ENCODE results near the gene MYL11.
"Not testable (repeated sequence)": the region's sequence is repeated elsewhere in the genome, so short reads cannot be mapped to it uniquely, and the experiment has no call there.

Gene MYL11, protein sequence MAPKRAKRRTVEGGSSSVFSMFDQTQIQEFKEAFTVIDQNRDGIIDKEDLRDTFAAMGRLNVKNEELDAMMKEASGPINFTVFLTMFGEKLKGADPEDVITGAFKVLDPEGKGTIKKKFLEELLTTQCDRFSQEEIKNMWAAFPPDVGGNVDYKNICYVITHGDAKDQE

DNA sequence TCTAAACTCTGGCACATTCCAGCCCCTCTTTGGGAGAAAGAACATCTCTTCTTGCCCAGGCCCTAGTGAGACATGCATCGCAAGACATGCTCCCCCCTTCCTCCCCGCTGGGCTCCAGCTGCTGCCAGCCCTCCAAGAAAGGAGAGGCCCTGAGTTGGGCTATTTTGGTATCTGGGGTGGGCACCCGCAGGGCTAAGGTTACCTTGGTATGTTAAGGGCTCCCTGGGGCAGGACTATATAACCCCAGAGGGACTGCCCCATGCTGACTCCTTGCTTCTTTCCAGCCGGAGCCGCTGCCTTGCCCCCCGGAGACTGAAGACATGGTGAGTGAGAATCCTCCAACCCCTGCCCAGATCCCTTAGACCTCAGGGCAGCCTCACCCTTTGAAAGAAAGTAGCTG, at the start of gene MYL11:
MYL11 (plus strand) TSS at position 265 of the 400 bp plus-strand sequence; CDS start at position 321, 56 bp downstream.
- no peak for DNase-seq

DNA sequence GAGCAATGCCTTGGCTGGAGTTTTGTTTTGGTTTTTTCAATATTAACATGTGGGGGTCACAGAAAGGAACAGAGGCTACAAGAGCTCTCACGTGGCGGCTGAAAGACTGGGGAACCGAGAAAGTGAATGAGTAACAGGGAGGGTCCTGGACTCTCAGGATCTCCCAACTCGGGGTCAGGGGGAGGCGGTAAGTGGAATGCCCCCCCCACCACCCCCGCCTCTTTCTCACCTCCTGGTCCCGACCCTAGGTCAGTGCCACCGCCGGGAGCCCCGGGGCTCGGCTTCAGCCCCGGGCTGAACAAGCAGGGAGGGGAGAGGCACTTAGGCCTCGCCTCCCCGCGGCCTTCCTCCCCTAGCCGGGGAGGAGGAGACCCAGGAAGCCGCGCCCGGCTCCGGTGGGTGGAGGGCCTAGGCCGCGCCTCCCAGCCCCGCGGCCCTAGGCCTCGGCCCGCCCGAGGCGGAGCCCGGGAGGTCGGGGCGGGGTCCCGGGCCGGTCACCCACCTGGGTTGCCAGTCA, 40.1 kb upstream of the MYL11 start:
- DNase-seq = peak; percentile 72 to 81

DNA sequence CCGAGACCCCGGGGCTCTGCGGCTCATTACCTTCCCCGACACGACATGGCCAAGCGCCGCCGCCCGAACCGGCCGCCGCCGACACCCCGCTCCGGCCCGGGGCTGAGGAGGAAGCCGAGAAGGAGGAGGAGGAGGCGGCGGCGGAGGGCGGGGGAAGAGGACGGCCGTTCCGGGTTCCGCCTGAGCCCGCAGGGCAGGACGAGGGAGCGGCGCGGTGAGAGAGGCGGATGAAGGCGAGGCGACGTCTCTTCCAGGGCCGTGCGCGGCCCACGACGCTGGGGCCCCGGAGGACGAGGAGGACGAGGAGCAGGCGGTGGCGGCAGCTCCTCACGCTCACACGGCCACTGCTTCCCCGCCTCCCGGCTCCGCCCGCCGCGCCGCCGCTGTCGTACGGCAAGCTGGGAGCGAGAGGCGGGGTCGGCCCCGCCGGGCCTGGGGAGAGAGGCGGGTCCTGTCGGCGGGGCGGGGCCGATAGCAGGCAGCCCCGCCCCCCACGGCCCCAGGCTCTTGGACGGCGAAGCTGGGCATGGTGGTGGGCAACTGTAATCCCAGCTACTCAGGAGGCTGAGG, 39.5 kb upstream of the MYL11 start:
- DNase-seq = peak; percentile 68 to 72

DNA sequence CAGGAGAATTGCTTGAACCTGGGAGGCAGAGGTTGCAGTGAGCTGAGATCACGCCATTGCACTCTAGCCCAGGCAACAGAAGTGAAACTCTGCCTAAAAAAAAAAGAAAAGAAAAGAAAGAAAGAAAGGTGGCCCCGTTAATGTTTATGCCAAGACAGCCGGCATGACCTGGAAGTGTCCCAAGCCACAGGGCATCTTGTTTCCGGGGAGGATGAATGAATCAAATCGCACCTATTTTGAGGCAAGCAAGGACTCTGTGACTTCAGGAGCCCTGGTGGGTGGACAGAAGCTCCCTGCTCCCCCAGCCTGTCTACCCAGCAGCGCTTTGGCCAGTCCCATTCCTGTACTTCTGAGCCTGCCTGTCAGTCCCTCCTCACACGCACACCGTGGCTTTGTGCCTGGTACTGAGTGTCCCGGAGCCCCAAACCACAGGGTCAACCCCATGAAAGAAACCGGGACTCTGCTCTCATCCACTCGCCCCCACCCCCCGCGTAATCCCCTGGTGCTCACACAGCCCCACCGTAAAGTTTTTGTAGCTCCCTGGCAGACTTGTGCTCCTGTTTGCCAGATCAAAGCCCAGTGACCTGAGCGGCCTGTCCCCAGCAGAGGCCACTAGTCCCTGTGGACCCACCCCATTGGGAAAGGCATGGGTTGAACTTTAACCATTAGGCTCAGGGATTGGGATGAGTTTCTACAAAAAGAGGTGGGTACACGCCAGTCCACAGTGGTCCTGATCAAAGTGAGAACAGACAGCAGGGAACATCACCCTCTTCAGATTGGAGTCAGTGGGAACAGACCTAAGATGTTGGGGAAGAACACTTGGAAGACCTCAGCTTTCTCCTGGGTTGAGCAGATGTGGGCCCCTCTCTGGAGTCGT, 38.8 kb upstream of the MYL11 start:
- peak in 1 of 2 experiments; percentile 10 for DNase-seq

DNA sequence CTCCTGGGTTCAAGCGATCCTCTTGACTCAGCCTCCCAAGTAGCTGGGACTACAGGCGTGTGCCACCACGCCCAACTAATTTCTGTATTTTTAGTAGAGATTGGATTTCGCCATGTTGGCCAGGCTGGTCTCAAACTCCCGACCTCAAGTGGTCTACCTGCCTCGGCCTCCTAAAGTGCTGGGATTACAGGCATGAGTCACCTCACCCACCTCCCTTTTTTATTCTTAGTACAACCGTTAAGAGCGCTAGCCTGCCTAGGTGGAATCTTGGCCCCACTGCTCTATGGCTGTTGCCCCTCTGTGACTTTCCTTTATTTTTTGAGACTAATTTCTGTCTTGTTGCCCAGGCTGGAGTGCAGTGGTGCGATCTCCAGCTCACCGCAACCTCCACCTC, 36.6 kb upstream of the MYL11 start:
- DNase-seq = not testable (repeated sequence)

DNA sequence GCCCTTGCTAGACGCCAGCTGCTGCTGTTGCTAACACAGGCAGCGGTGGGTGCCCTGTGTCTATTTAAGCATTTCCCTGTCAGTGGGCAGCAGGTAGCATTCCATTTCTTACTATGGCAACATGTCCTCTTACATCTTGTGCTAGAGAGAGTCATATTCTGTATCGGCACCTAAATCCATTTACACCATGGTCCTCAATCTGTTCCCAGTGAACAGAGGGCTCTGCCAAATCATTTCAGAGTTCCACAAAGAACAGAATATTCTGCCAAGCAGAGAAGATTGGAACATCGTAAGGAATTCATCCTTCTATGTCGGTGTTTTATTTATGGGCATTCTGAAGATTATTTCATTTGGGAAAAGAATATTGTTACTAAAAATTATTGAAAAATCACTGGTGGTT, 35.9 kb upstream of the MYL11 start:
- DNase-seq = not testable (repeated sequence)

DNA sequence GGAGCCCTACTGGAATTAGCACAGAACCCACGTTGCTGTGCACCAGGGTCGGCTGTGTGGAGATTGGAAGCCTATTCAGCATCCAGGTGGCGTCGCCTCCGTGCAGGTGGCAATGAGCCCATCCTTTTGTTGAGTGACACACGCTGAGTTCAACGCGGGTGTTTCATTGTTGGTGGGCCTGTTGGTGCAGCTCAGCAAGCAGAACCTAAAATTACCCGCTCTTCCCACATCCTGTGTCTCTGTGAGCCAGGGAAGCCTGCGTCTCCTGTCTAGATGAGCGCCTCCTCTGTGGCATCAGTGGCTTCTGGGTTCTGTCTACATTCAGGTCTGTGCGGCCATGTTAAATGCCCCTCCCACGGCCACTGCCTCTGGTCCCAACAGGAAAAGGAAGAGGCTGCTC, 34.0 kb upstream of the MYL11 start:
- no peak for DNase-seq

DNA sequence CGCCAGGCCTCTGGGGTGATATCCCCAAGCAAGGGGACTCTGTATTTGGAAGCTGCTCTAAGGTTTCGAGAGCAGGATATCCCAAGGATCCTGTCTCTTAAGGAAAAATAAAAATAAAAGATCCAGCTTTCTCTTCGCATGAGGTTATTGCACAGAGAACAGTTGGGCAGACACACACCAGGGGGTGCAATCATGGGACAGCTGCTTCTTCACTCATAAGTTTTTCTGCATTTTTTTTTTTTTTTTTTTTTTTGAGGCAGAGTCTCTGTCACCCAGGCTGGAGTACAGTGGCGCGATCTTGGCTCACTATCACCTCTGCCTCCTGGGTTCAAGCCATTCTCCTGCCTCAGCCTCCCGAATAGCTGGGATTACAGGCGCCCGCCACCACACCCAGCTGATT, 32.6 kb upstream of the MYL11 start:
- DNase-seq = not testable (repeated sequence)

DNA sequence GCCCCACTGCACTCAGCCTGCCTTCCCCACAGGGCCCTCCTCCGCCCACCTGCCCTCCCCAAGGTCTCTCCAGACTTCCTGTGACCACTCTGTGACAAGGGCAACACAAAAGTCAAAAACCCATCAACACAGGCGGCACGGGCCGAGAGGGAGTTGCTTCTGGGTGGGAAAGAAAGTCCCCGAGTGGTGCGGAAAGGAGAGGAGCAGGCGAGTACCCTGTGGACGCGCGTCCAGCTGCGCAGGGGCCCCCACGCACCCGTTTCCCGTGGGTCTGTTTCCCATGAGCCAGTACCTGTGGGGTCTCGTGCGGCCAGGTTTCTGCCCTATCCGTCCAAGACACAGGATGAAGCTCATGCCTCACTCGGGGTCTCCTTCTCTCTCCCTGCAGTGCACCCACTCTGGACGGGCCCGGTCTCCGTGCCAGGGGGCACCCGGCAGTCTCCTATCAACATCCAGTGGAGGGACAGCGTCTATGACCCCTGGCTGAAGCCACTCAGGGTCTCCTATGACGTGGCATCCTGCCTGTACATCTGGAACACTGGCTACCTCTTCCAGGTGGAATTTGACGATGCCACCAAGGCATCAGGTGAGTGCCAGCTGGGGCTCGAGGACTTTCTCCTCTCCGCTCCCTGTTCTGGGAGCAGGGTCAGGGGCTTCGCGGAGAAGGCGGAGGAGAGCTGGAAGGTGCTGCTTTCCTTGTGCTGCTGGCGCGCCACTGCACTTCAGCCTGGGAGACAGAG, 31.7 kb upstream of the MYL11 start:
- no peak for DNase-seq

DNA sequence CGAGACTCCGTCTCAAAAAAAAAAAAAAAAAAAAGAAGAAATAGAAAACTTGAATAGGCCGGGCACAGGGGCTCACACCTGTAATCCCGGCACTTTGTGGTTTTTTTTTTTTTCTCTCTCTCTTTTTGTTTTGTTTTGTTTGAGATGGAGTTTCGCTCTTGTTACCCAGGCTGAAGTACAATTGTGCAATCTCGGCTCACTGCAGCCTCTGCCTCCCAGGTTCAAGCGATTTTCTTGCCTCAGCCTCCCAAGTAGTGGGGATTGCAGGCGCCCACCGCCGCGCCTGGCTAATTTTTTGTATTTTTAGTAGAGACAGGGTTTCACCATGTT, 31.1 kb upstream of the MYL11 start:
- DNase-seq = not testable (repeated sequence)

DNA sequence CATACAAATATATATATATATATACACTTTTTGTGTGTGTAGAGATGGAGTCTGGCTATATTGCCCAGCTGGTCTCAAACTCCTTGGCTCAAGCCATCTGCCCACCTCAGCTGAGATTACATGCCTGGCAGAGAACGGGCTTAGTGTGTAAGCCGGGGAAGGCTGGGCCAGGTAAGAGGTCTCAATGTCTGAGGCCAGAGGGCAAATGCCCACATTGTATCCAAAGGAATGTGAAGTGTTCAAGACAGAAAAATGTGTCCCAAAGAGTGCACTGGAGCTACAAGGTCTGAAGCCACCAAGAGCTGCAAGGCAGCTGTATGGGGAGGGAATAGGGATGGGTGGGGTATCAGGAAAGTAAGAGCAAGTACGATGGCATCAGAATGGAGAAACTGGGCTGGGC, 28.3 kb upstream of the MYL11 start:
- no peak for DNase-seq

DNA sequence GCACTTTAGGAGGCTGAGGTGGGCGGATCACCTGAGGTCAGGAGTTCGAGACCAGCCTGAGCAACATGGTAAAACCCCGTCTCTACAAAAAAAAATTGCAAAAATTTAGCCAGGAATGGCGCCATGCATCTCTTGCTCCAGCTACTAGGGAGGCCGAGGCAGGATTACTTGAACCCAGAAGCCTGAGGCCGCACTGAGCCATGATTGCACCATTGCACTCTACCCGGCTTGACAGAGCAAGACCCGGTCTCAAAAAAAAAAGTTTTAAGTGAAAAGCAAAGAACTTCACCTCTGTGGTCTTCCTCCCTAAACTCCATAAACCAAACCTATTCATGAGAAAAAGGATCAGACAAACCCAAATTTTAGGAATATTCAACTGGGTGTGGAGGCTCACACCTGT, 26.5 kb upstream of the MYL11 start:
- DNase-seq = no peak

DNA sequence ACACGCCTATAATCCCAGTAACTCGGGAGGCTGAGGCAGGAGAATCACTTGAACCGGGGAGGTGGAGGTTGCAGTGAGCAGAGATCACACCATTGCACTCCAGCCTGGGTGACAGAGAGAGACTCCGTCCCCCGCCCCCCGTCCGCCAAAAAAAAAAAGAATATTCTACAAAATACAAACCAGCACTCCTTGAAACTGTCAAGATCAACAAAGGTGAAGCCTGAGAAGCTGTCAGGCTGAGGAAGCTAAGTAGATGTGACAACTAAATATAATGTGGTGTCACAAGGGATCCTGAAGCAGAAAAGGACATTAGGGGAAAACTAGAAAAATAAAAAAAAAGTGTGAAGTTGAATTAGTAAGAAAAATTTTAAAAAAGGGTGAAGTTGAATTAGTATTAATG, 25.7 kb upstream of the MYL11 start:
- DNase-seq = no peak

DNA sequence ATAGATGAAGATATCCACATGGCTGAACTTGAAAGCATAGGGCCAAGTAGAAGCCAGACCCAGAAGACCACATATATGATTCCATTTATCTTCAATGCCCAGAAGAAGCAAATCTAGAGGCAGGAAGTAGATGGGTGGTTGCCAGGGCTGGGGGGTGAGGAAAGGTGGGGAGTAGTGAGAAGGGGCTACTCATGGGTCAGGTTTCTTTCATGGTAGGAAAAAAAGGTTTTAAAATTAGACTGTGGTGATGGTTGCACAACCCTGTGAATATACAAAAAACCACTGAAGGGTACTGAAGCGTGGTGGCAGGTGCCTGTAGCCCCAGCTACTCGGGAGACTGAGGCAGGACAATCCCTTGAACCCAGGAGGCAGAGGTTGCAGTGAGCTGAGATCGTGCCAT, 24.9 kb upstream of the MYL11 start:
- DNase-seq = no peak

DNA sequence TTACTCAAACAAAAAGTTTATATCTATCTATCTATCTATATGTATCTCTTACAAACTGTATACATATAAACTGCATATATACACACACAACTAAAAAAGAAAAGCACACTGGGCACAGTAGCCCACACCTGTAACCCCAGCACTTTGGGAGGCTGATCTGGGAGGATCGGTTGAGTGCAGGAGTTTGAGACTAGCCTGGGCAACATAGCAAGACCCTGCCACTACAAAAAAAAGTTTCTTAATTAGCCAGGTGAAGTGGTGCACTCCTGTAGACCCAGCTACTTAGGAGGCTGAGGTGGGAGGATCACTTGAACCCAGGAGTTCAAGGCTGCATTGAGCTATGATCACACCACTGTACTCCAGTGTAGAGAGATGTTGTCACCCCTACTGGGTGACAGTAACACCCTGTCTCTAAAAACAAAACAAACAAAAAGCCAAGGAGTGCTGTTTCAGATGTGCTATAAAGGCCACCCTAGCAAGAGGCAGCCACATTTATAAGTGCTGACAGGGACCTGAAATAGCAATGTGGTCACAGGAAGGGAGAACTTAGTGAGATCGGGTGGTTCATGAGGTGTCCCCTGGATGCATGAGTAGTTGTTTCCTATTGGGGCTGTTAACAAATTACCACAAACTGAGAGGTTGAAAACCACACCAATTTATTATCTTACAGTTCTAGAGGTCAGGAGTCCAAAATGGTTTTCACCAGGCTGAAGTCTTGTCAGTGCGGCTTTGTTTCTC, 24.3 kb upstream of the MYL11 start:
- no peak for DNase-seq

DNA sequence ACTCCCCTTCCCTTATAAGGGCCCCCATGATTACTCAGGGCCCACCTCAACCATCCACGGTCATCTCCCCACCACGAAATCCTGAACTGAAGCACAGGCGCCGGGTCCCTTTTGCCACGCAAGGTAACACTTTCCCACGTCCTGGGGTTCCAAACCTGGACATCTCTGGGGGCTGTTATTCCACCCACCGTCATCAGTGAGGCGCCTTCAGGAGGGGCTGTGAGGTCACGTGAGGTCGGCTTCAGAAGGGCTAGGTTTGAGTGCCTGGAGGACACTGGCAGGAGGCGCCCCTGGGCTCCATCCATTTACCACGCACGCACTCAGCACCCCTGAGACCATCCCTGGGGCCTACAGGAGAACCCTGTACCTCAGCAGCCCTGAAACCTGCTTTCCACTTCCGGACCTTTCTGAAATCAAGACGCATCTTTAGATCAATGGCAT, 23.6 kb upstream of the MYL11 start:
- DNase-seq = no peak

DNA sequence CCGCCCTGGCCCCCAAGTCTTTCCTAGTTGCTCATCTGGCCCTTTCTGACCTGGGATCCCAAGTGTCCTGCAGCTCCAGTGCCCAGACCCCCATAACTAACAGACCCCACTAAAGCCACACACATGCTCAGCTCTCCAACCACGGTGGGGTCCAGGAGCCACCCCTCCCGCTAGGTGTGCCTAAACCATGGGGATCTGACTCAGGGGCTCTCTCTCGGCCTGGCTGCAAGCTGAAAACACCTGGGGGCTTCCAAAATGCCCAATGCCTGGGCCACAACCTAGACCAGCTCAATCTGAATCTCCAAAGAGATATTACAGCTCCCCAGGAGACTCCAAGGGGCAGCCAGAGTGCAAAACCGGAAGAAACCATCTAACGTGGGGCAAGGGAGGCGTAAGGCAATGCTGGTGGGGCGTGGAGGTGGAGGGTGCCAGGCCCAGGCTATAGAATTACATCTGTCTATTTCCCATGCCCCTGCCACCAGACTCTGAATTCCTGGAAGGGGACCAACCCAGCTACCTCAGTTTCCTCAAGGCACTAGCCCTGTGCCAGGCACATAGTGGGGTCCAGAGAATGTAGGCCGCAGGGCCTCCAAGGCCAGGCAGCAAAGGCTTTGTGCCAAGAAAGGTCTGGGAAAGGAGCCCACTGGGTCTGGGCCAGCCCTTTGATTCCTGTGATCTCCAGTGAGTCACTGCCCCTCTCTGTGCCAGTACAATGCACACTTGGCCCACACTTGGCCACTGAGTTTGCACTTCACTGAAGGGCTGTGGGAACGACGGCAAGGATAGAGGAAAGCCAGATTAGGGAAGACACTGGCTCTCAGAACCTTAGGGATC, 22.8 kb upstream of the MYL11 start:
- no peak for DNase-seq

DNA sequence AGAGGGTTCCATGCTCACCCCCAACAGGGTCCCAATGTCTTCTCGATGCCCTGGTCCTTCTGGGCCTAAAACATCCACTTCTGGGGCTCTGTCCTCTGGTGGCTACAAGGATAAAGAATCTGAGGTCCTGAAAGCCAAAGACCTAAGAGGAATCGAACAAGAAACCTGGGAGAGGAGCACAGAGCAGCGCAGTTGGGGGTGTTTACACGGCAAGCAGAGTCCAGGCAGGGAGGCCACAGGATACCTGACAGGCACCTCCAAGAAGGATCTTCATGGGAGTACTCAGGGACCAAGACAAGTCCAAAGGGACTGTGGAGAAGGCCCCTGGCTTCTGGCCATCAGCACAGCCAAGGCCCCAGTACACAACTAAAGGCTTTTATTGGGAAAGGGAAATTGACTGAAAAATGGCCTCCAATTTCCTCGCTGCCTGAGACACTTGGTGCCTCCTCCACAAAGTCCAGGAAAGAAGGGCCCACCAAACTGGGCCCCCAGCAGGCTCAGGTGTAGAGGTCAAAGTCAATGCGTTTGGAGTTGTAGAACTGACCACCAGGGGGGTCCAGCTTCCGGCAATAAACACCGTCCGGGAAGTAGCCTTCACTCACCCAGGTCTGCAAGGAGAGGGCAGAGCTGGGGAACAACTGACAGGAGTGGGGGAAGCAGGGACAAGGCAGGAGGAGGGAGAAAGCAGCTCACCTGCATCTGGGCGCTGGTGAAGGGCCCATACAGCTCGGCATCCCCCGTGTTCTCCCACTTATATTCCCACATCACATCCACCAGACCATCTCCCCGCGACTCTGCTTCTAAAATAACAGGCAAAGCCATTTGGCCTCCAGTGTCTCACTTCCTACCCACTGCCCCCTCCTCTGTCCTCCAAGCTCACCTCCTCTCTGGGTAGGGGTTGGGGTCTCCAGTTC, 21.9 kb upstream of the MYL11 start:
- DNase-seq = no peak

DNA sequence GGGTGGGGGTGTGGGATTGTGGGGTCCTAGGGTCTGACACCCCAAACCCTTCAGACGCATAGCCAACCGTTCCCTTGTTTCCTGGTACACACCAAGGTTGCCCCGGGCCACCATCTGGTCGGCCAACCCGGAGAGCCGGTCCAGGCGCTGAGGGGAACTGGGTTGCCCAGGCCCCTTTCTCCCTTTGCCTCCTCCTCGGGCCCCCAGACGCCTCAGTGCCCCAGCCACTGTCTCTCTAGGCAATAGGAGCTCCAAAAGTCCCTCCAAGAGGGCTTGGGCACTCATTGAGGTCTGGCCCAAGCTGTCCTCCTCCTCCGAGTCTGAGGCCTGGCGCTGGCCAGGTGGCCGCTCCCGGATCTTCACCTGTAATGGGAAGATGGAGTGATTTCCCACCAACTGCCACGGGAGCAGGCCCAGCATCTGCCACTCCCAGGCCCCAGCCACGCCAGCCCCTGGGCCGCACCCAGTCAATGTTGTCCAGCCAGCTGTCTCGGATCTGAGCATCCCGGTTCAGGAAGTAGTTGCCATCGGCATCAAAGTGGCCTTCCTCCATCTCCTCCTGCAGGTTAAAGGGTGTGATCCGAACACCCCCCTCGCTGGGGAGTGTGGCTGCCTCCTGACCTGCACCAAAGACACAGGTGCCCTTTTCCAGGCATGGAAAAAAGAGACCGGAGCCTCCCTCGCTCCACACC, 21.0 kb upstream of the MYL11 start:
- no peak for DNase-seq

Measured in SHP77 (cell line).